ENCODE data around the gene KDM4B.

KDM4B gene

DNA sequence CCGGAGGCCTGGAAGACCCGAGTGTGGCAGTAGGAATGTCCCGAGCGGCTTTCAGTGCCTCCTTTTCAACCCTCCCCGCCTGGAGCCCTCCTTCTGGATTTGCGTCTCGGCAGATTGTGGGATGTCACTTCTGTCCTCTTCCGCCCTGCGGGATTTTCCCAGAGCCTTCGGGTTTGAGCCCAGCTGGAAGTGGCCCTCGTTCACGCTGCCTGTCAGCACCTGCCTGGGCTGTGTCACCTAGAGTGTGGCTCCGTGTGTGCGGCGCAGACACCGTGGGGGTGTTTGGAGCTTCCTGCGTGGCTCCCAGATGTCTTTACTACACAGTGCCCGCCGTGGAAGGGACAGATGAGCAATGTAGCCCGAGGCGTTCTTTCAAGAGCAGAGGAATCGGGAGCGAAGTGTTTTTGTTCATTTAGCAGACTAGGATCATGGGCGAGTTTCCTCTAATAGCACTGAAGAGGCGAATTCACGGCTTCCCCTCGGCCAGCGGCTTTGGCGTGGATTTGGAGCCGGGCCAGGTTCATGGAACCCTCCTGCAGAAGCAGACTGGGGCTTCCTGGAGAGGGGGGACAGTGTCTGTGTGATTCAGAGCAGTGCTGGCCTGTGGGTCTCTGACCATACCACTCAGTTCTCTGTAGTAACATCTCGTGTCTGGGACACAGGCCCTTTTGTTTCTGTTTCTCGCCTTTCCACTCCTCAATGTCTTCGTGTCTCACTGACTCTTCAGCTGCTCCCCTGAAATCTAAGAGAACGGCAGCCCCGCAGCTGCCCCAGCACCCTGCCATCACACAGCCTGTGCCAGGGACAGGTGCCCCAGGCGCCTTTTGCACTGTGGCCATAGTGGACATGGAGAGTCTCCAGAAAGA is 68.0 kb downstream of the KDM4B start:
- DNase-seq, result no peak

DNA sequence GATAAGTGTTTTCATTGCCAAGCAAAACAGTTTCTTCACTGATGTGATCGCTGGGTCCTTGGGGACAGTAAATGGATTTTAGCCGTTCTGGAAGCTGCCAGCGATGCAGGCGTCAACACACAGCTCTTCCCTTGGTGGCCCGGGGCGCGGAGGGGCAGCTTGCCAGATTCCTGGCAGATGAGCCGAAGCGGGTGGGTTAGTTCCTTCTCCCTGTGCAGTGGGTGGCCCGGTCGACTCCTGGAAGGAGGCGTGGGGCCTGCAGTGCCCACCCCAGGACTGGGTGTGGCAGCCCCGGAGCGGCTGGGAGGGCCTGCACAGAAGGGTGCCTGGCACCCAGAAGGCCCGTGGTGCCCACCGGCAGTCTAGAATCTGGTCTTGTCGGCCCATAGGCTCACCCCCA is 69.0 kb downstream of the KDM4B start:
- DNase-seq, result no peak

GRCh38 chr19:5038631-5039271 is 69.8 kb downstream of the KDM4B start:
- DNase-seq, result no peak

DNA sequence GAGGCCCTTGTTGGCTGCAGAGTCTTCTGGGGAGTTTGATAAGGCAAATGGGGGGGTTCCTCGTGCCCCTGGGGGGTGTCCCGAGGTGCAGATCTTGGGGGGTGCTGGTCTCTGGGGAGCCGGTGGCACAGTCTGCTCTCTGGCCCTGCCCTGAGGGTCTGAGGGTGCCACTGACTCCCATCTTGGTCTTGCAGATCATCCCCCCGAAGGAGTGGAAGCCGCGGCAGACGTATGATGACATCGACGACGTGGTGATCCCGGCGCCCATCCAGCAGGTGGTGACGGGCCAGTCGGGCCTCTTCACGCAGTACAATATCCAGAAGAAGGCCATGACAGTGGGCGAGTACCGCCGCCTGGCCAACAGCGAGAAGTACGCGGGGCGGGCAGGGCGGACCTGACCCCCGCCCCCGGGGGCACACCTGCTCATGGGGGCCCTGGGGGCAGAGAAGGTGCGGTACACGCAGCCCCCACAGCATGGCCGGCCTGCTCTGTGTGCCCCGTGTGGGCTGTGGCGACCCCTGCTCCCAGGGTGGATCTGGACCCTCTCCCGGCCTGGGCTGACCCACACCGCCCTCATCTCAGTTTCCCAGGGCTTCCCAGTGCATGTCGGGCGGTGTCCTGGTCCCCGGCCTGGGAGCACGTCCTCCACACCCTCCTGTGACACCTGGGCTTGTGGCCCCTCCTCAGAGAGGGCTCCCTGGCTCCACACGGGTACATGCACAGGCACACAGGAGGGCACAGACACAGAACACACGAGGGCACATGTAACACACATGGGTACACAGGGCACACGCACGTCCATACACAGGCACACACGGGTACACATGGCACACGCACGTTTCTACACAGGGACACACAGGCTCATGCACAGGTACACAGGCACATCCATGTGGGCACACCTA is 71.0 kb downstream of the KDM4B start:
- DNase-seq, result no peak

DNA sequence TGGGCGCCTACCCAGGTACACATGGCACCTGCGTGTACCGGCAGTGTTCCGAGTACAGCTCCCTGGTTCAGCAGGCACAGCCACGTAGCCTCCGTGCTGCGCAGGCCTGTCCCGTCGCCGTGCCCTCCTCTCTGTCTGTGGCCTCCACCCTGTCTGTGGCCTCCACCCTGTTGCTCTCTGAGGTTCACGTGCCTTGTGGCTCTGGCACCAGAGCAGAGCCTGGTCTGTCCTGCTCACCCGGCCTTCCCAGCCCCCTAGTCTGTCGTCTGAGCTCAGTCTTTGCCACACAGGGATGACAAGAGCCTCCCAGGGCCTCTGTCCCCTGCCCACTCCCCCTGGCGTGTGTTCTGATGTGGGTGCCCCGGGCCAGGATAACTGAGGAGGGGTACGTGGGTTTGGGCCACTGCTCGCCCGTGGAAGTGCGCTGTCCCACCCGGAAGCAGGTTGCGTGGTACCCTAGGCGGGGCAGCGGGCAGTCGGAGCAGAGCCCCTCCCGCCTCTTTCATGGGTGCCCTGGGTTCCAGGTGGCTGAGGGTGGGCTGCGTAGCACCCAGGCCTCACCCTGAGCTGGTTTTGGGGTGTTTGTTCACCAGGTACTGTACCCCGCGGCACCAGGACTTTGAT is 71.7 kb downstream of the KDM4B start:
- no peak for DNase-seq

GRCh38 chr19:5041168-5041912 is 72.4 kb downstream of the KDM4B start:
- DNase-seq, result no peak

DNA sequence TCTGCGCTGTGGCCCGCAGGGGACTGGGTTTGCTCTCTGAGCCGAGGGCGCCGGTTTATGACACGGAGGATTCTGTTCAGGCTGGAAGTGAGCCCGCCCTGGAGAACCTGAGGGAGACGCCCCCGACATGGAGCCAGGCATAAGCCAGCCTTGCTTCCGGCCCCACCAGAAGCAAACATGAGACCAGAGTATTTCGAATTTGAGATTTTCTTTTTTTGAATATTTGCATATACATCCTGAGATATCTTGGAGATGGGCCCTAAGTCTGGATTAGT is 72.9 kb downstream of the KDM4B start:
- no peak for DNase-seq

DNA sequence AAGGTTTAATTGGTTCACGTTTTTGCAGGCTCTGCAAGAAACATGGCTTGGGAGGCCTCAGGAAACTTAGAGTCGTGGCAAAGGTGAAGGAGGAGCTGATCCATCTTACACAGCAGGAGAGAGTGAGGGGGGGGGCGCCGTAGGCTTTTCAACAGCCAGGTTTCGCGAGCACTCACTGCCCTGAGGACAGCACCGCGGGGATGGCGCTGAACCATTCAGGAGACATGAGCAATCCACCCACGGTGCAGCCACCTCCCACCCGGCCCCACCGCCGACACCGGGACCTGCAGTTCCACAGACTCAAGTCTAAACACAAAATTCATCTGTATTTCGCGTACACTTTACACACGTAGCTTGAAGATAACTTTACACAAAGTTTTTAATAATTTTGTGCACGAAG is 73.6 kb downstream of the KDM4B start:
- DNase-seq, result no peak

DNA sequence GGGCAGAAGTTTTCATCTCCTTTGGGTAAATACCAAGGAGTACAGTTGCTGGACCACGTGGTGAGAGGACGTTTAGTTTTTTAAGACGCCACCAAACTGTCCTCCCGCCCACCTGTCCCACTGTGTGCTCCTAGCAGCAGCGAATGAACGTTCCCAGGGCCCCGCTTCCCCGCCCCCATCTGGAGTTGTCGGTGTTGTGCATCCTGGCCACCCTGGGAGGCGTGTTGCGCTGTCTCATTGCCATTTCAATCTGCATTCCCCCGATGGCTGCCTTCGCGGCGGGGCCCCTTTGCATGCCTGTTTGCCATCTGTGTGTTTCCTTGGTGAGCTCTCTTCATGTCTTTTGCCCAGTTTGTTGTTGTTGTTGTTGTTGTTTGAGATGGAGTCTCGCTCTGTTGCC is 76.1 kb downstream of the KDM4B start:
- DNase-seq, result no peak

DNA sequence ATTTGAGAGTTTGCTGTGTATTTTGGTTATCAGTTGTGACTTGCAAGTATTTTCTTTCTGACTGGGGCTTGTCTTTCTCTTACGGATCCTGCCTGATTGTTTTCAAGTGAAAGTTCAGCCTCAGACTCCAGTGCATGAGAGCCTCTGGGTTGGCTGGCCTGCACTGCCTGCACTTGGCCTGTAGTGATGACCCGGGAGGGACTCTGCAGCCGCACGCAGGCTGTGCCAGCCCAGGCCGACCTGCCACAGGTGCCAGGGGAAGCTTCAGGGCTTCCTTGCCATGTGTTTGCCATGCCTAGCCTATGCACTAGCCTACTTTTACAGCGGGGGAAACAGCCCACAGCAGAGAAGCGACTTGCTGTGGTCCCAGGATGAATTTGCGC is 77.0 kb downstream of the KDM4B start:
- no peak for DNase-seq

DNA sequence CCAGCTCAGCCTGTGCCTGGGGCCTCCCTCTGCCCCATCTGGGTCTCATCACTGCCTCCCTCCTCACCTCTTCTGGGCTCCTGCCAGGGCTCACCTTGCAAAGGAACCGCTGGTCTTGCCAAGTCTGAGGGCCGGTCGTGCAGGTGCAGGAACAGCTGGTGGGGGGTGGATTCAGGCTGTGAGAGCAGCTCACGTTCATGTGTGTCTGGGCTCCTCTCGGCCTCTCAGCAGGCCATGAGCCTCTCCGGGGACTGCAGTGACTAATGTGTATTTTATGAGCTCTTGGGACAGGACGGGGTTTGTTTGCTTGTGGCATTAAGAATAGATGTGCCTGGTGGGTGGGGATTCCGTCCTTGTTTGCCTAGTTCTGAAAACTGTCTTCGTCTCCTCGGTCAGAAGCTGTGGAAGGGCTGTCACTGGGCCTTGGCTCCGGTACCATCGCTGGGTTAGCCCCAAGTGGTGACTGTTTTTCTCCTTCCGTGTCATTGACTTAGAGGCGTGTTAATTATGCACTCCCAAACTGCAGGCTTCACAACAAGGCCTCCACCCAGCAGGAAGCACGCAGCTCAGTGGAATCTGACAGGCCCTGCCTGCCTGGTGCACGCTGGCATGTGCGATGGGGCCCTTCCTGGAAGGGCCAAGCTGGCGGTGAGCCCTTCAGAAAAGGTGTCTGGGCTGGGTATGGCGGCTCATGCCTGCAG is 77.6 kb downstream of the KDM4B start:
- no peak for DNase-seq

DNA sequence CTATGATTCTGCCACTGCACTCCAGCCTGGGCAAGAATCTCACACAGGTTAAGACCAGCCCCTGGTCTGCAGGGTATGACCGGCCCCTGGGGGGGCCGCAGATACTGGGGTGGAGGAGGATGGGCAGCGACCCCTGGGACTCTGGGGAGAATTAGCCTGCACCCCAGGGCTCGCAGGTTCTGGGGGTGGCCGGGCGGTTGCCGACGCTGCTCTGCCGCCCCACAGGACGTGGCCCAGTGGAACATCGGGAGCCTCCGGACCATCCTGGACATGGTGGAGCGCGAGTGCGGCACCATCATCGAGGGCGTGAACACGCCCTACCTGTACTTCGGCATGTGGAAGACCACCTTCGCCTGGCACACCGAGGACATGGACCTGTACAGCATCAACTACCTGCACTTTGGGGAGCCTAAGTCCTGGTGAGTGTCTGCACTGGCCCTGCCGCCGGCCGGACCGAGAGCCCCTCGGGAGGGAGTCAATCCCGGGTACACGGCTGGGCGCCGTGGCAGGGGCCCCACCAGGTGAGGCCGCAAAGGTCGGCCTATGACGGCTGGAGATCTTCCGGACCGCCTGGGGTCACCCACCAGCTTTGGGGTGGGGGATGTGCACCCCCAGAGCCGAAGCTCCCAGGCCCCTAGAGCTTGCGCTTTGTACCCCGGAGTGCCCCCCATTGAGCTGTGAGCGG is 78.5 kb downstream of the KDM4B start:
- DNase-seq, result no peak

DNA sequence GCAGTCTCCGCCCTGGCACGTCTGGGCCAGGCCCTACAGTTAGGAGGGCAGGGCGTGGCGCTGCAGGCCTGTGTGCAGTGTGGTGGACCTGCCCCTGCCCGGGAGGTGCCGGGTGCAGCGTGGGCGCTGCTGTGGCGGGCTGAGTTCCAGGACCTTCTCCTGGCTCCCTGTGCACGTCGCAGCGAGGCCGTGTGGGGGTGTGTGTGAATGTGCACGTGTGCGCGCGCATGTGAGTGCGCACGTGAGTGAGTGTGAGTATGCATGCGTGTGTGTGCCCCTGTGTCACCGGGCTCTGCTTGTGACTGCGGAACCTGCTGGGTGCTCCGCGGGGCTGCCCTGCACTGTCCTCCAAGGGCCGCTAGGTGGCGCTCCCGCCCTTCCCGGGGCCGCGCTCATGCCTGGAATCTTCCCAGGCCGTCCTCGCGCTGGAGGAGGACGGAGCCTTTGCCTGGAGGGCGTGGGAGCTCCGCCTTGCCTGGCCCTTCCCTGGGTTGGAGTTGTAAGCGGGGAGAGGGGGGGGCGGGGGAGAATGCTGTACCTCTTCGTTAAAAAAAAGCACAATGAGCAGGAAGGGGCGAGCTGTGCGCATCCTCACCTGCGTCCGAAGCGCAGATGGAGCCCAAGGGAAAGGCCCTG is 79.3 kb downstream of the KDM4B start:
- peak; percentile 51 for DNase-seq

DNA sequence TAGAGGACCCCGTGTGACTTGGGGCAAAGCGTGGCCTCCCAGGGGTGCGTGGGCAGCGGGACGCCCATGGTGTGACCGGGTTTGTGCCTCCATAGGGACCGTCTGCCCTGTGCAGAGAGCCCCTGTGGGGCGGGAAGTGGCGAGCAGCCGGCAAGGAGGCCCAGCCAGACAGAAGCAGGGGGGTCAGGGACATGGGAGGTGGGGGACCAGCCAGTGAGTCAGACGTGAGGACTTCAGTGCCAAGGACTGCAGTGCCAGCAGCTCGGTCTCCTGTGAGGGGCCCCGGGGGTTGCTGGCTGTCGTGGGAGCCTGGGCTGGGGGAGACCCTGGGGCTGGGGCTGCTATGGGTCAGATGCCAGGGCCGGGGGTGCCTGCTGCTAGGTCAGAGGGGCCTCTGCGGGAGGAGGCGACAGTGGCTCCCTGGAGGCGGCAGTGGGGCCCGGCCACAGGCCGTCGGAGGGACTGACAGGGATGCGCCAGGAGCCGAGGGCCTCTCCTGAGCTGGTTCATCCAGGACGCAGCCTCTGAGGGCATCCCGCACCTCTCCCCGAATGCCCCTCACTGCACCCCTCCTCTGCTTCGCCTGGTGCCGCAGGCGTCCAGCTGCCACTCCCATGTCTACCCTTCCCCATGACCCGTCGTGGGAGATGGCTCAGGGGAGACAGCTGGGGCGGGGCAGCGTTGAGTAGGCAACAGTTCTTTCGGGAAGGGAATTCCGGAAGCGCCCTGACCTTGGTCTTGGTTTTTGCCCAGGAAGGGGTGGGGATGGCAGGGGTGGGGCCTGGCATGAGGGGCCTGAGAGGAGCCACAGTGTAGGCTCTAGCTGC is 80.0 kb downstream of the KDM4B start:
- DNase-seq, result no peak

- no peak for DNase-seq
These were observed 80.6 kb downstream of the KDM4B start for GRCh38 chr19:5049561-5049960.

GRCh38 chr19:5050067-5050656 is 81.2 kb downstream of the KDM4B start:
- DNase-seq, result no peak

DNA sequence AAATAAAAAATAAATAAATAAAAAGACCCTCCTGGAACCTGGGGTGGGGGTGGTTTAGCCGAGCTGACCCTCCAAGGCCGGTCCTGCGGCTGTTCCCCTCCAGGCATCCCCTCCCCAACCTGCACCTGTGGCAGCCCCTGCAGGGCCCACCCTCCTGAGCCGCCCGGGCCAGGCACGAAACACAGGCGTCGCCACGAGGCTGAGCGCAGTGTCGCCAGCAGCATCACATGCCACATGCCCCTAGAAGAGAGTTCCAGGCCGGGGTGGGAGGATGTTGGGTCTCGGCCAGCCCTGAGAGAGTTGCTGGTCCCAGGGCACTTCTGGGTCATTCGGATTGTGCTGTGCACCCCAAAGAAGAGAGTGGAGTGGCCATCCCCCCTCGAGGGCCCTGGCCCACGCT is 82.0 kb downstream of the KDM4B start:
- DNase-seq, result no peak

DNA sequence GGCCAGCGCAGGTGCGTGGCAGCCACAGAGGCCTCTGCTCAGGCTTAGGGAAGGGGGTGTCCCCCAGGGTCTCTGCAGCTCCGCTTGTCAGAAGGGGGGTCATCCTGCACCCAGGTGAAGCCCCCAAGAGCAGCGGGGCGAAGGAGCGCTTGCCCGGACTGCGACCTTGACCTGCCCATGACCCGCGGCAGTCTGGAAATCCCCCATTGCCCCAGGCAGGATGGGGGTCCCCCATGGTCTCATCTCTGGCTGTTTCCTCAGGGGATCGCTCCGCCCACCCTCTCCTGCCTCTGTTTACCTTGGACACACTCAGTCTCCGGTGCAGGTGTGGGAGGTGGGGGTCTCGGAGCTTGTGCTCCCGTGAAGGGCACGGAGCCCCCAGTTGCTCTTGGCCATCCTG is 82.7 kb downstream of the KDM4B start:
- no peak for DNase-seq

DNA sequence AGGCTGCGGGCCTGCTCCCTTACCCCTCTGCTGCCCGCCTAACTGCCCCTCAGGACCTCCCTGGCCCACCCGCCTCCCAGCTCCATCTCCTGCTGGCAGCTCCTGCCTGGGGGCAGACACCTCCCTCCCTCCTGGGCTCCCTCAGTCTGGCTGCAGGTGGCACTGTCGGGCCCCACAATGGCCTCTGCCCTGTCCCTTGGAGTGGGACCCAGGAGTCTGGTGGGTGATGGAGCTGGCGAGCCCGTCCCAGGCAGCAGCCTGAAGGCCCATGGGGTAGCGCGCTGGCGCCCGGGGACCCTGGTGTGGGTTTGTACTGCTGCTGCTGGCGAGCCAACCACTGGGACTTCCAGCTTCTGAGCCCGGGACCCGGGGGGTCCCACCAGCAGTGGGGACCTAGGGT is 83.6 kb downstream of the KDM4B start:
- no peak for DNase-seq
